Skeletal muscle tissue (tissue), 4 donors: ENCODE results near the gene TSR3. TPM values are rescaled to one million over a fixed set of nuclear protein-coding genes. Genes with fewer than 3 reads are reported as not detected.

ENCODE experiments used
- H3K27ac ChIP-seq: one replicate; pipeline ENCODE4 v1.7.0; 2013; ENCODE audit warnings: mild to moderate bottlenecking, low read depth, low read length, inconsistent platforms
- H3K27me3 ChIP-seq, 3 donors: one replicate each; pipeline ENCODE4 v1.7.0; 2013; ENCODE audit warnings: low read length in 3 of 3; ENCODE audit not compliant: control insufficient read depth in 3 of 3, insufficient read depth in 3 of 3
- H3K36me3 ChIP-seq, 3 donors: one replicate each; pipeline ENCODE4 v1.7.0; 2013; ENCODE audit warnings: low read length in 3 of 3; ENCODE audit not compliant: control insufficient read depth in 3 of 3, insufficient read depth in 3 of 3
- H3K4me1 ChIP-seq, 3 donors: one replicate each; pipeline ENCODE4 v1.7.0; 2013; ENCODE audit warnings: low read length in 3 of 3, mild to moderate bottlenecking in 3 of 3; ENCODE audit not compliant: control insufficient read depth in 3 of 3, insufficient read depth in 3 of 3
- H3K4me3 ChIP-seq, 3 donors: one replicate each; pipeline ENCODE4 v1.7.0; 2013; ENCODE audit warnings: low read length in 3 of 3
- H3K9ac ChIP-seq, 3 donors: one replicate each; pipeline ENCODE4 v1.7.0; 2013; ENCODE audit warnings: low read length in 3 of 3, mild to moderate bottlenecking in 3 of 3, moderate library complexity in 2 of 3, low read depth in 1 of 3
- H3K9me3 ChIP-seq, 3 donors: one replicate each; pipeline ENCODE4 v1.7.0; 2013; ENCODE audit warnings: low read length in 3 of 3; ENCODE audit not compliant: control insufficient read depth in 3 of 3
- total RNA-seq: library from RNA; depleted of rRNA; stranded (reverse); fragments of >200 nt; gene quantifications from one replicate; pipeline ENCODE4 v1.2.3, GENCODE V29; 2014
- donor health status: Osteomylitis.

The TSR3 gene
- total RNA-seq, 1 donor from 2014 or later, result 48.5 TPM

- Histone ChIP-seq H3K4me1 (no peaks in the 10 kb centered on the region), H3K36me3 (peaks cover 30 to 39% (median 39%) of the 10 kb centered on the region in 3 donors), H3K27ac (no peak overlapping the region), H3K4me3 (no peak overlapping the region), H3K27me3 (no peaks in the 10 kb centered on the region), H3K9me3 (no peaks in the 10 kb centered on the region), H3K9ac (no peak overlapping the region)
Measured at GRCh38 chr16:1390239-1390779, 38.6 kb upstream of the TSR3 start.

GRCh38 chr16:1389762-1390161 lies 38.1 kb upstream of the TSR3 start:
- H3K27ac ChIP-seq, result no peak overlapping the region
- H3K36me3 ChIP-seq, result peaks cover 30 to 40% (median 39%) of the 10 kb centered on the region in 3 donors
- no peak overlapping the region for H3K4me3 ChIP-seq
- H3K9me3 ChIP-seq, result no peaks in the 10 kb centered on the region
- H3K4me1 ChIP-seq, result no peaks in the 10 kb centered on the region
- no peaks in the 10 kb centered on the region for H3K27me3 ChIP-seq
- no peak overlapping the region for H3K9ac ChIP-seq

- H3K36me3 ChIP-seq, result peaks cover 18 to 29% (median 22%) of the 10 kb centered on the region in 3 donors
Measured at GRCh38 chr16:1387331-1387730, 35.7 kb upstream of the TSR3 start.

GRCh38 chr16:1385232-1385631 lies 33.6 kb upstream of the TSR3 start:
- no peak overlapping the region for H3K9ac ChIP-seq
- peaks cover 9 to 15% (median 15%) of the 10 kb centered on the region in 3 donors for H3K36me3 ChIP-seq
- H3K27ac ChIP-seq, result no peak overlapping the region
- H3K27me3 ChIP-seq, result no peaks in the 10 kb centered on the region
- no peaks in the 10 kb centered on the region for H3K4me1 ChIP-seq
- H3K9me3 ChIP-seq, result no peaks in the 10 kb centered on the region
- H3K4me3 ChIP-seq, result no peak overlapping the region

More at GRCh38 chr16:1387331-1387730, 35.7 kb upstream of the TSR3 start:
- Histone ChIP-seq H3K27me3 (no peaks in the 10 kb centered on the region), H3K27ac (no peak overlapping the region), H3K9me3 (no peaks in the 10 kb centered on the region), H3K9ac (no peak overlapping the region), H3K4me1 (no peaks in the 10 kb centered on the region), H3K4me3 (no peak overlapping the region)

- no peaks in the 10 kb centered on the region for H3K9me3 ChIP-seq
- no peak overlapping the region for H3K4me3 ChIP-seq
- H3K27me3 ChIP-seq, result no peaks in the 10 kb centered on the region
- no peak overlapping the region for H3K9ac ChIP-seq
- H3K36me3 ChIP-seq, result peaks cover 2 to 7% (median 4%) of the 10 kb centered on the region in 3 donors
- H3K4me1 ChIP-seq, result peaks cover 3 to 7% (median 5%) of the 10 kb centered on the region in 3 donors
- no peak overlapping the region for H3K27ac ChIP-seq
Measured at GRCh38 chr16:1383556-1383955, 31.9 kb upstream of the TSR3 start.

- Histone ChIP-seq H3K9me3 (no peaks in the 10 kb centered on the region), H3K4me1 (peaks cover 15 to 22% (median 15%) of the 10 kb centered on the region in 3 donors), H3K27ac (no peak overlapping the region), H3K4me3 (no peak overlapping the region), H3K27me3 (no peaks in the 10 kb centered on the region), H3K36me3 (peaks cover 0 to 5% (median 0%) of the 10 kb centered on the region in 3 donors), H3K9ac (no peak overlapping the region)
Measured at GRCh38 chr16:1381612-1382406, 30.1 kb upstream of the TSR3 start.

GRCh38 chr16:1380195-1380594 lies 28.5 kb upstream of the TSR3 start:
- Histone ChIP-seq H3K4me1 (peaks cover 15 to 22% (median 15%) of the 10 kb centered on the region in 3 donors), H3K27me3 (no peaks in the 10 kb centered on the region), H3K9me3 (no peaks in the 10 kb centered on the region), H3K27ac (peak overlapping the region; percentile 36), H3K36me3 (peaks cover 0 to 9% (median 2%) of the 10 kb centered on the region in 3 donors), H3K9ac (peak overlapping the region in 1 of 3 donors; percentile 50), H3K4me3 (no peak overlapping the region)

- peaks cover 15 to 22% (median 15%) of the 10 kb centered on the region in 3 donors for H3K4me1 ChIP-seq
- no peaks in the 10 kb centered on the region for H3K27me3 ChIP-seq
- H3K4me3 ChIP-seq, result peak overlapping the region; percentile 70 to 86 (median 81)
- H3K9ac ChIP-seq, result peak overlapping the region in 2 of 3 donors; percentile 83 to 89
- peaks cover 0 to 7% (median 2%) of the 10 kb centered on the region in 3 donors for H3K36me3 ChIP-seq
- peak overlapping the region; percentile 90 for H3K27ac ChIP-seq
- H3K9me3 ChIP-seq, result no peaks in the 10 kb centered on the region
Measured at GRCh38 chr16:1379304-1380076, 27.8 kb upstream of the TSR3 start.

- Histone ChIP-seq H3K27ac (peak overlapping the region; percentile 90), H3K27me3 (no peaks in the 10 kb centered on the region), H3K9me3 (no peaks in the 10 kb centered on the region), H3K4me3 (peak overlapping the region; percentile 70 to 86 (median 81)), H3K9ac (peak overlapping the region; percentile 80 to 89 (median 83)), H3K4me1 (peaks cover 15 to 22% (median 15%) of the 10 kb centered on the region in 3 donors), H3K36me3 (peaks cover 2 to 9% (median 4%) of the 10 kb centered on the region in 3 donors)
Measured at GRCh38 chr16:1378804-1379303, 27.2 kb upstream of the TSR3 start.
